COLO829 (cell line): ENCODE measurements around the gene RAD51AP2.
A peak's percentile ranks its signal among the peaks of the same experiment; 100 is the strongest.
"Not testable (repeated sequence)": the region's sequence is repeated elsewhere in the genome, so short reads cannot be mapped to it uniquely, and the experiment has no call there.

Experiments used
- DNase-seq: peaks from one replicate; pipeline ENCODE4 v3.0.0; 2012; ENCODE audit warnings: low spot score

The RAD51AP2 gene

DNA sequence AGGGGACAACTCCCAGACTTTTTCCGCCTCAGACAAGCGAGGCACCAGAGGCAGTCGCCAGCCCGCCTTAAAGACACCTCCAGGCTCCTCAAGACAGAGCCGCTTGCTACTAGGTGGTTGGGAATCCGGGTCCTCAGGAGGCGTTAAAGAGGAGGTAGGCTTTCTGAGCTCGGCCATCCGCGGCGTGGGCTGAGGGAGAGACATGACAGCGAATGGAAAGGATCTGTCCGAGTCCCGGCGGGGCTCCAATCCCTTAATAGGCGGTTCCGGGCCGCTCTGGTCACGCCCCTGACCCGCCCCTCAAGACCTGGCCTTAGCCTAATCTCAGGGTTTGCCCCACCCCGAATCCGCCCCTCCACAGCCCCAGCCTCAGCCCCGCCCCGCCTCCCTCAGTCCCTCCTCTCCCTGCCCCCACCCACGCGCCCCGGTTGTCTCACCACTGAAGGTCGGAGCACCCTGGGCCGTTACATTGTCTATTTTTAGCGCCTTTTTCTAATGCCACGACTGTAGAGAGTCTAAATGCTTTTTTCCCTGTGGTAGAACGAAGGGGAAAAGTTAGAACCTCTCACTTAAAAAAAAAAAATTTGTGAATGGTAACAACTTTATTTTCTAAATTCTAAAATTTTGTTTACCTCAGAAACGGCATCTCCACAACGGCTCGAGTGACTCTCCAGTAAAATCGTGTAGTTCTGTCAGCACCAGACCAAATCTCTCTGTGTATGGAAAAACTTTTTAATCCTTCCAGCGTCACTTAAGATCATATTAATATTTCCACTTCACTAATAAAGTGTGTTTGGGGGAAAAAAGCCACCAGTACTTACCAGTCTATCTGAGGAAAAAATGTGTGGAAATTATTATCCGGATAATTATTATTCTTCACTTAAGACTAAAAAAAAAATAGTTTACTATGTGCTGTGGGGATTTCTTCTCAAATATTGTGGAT is at the start of gene RAD51AP2:
TSS of gene RAD51AP2 (minus strand) at position 229 of the 943 bp plus-strand sequence. CDS start at position 204, 25 bp downstream.
- DNase-seq, result peak; percentile 60

DNA sequence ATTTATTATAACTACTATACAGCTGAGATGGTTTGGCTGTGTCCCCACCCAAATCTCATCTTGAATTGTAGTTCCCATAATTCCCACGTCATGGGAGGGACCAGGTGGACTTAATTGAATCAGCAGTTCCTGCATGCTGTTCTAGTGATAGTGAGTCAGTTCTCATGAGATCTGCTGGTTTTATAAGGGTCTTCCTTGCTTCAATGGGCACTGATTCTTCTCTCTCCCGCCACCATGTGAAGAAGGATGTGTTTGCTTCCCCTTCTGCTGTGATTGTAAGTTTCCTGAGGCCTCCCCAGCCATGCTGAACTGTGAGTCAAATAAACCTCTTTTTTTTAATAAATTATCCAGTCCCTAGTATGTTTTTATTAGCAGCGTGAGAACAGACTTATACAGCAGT is 47.5 kb upstream of the RAD51AP2 start:
- DNase-seq, result not testable (repeated sequence)

DNA sequence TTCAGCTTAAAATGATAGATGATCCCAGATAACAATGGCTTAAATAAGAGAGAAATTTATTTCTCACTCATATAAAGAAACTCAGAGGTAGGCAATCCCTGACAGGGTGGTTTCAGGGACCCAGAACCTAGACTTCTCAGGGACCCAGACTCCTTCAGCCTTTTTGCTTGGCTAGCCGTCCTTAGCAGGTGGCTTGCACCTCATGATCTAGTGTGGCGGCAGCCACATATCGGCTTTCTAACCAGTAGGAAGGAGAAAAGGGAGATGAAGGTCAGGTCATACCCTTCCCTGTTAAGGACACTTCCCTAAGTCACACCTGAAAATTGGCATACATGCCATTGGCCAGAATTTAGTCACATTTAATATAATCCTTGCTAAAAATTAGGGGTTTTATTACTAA is 40.6 kb upstream of the RAD51AP2 start:
- no peak for DNase-seq

DNA sequence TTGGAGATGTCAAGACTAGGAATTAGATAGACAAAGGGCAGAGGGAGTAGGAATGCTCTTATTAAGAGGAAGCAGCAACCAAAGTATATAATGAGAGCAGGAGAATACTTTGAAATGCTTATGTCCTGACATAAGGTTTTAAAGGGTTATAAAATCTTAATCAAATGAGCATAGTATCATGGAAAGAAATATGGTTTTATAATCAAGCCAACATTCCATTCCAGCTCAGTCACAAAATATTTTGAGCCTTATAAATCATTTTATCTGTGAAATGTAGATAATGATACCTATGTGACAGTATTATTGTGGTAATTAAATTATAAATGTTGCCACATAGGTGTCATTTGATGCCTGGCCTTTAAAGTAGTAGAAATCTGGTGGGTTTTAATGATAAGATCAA is 39.8 kb upstream of the RAD51AP2 start:
- no peak for DNase-seq

DNA sequence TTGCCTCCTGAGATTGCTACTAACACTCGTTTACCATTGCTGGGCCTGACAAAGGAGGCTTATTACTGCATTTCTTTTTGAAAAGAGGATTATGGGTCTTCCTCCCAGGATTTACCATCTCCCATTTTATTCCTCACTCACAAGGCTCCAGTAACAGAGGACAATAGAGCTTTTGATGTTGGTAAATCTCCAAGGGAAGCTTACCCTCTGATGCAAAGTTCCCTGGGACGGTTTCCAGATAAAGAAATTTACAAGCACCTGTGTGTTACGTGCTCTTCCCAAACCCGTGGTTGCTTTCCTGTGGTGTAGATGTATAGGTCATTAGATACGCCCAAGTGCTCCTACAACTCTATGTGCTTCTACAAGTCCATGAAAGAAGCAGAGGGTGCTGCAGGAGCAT is 39.4 kb upstream of the RAD51AP2 start:
- DNase-seq, result no peak

DNA sequence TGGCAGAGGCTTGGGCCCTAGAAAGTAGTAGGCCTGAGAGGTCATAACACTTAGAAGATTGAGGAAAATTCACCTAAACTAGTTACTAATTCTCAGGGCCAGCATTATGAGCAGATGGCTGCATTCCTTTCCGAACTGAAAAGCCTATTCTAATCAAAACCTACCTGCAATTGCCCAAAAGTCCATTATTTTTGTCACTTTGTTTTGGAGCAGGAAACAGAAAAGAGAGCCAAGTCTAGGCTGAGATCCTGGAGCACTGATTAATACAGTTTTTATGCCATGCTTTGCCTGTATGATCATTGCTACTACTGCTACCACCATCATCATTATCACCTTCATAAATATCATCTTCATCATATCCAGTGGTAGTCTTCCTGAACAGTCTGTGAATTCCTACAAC is 36.9 kb upstream of the RAD51AP2 start:
- DNase-seq, result no peak

DNA sequence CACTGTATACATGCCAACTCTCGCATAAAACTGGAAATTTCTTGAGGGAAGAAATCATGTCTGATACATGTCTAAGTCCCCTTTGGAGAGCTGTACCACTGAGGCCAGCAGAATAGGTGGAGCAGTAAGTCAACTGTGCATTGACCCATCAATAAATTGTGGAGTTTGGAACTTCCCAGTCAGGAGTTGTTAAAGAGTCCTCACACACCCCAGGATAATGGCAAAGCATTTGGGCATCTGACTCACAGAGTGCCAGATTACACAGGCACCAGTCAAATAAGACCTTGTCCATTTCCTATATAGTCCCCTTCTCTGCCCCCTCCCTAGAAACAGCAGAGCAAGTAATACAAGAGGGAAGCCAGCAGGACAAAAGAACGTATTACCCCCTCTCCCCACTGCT is 32.7 kb upstream of the RAD51AP2 start:
- no peak for DNase-seq

DNA sequence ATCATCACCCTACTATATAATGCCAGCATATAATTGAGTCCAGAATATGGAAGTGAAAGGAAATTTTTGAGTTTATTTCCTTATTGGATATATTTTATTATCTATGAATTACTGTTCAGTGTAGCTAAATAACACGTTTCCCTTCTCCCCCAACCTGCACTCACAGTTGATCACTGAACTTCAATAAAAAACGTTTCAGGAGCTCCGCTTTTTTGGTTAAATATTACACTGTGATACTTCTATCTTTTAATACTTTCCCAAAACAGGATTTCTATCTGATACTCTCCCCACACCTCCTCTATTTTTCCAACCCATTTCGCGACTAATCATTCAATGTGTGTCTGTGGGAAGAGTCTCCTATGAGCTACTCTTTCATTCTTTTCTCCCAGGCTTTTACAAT is 29.5 kb upstream of the RAD51AP2 start:
- no peak for DNase-seq

DNA sequence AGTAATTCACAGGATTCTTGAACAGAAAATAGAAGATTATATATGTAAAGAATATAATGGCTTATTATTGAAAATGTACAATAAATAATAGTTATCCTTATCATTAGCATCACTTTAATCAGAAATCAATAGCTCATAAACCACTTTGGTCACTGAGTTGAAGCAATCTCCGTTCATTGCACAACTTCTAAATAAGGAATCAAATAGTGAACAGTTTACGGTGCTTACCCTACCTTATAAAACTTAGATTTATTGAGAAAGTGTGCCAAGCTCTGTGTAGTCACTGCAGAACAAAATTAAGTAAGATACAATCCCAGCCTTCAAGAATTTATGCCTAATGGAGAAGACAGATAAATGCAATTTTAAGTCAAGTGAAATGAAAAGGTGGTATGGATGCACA is 29.0 kb upstream of the RAD51AP2 start:
- DNase-seq, result no peak

DNA sequence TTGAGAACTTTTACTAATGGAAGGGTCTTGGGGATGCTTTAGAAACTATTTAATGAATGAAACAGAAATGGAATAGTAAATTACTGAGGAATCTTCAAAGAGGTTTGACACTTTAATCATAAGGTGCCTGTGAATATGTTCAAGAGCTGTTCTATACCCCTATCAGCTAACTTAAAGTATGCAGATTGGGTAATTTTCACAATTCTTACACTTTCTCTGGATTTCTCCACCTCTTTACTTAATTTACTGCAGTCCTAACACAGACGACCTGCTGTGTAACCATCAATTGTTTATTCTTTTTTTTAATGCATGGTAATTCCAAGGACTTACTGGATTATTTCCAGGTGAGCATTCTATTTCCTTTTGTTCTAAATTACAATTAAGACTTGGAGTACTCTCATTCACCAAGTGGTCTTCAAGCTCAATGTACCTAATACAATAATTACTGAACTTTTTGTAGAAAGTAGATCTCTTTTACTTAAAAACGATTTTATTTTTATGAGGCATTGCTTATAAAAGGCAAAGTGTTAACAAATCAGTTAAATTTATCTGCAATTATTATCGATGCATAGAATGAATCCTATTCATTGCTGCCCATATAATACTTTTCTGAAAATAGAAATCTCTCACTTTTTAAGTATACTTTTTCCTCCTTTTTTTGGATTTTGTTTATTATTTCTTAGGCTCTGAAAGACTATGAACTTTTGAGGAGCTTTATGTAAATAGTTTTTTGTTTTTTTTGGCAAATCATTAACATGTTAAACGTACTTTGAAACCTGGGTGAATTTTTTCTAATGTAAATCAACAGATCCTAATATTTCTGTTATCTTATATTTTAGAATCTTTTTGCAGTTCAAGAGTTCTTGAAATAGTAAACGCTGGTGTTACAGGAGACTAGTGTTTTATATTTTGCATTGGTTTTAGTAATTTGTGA is 27.7 kb upstream of the RAD51AP2 start:
- DNase-seq, result no peak

DNA sequence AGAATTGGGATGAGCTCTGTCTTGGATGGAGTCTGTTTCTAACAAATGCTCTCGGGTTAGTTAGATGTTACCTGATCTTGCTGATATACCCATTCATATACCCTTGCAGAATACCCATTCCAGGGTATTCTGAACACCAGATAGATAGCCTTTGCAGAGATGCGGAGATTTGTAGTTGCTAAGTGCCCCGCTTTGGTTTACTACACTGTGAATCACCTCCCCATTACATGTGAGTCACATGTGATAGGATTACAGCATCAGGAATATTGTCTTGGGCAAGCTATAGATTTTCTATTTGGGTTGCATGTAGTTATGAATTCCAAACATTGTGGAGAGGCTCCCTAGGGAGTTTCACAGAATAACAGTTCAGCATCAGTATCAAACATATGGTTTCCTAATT is 26.0 kb upstream of the RAD51AP2 start:
- no peak for DNase-seq

DNA sequence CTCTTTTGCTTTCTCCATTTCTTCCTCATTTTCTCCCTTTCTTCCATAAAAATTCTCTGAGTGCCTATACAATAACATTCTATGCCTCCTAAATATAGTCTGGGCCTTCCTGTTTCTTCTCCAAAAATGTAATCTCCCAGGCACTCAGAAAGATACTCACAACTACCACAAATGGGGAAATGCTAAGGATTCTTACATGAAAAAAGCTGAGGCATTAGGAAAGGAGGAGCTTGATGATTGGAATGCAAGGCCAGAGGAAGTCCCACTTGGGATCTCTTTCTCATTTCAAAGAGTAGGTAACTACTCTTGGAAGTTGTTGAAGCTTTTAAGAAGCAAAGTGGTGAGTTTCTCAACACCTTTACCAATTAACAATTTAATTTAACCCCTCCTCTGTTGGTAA is 25.6 kb upstream of the RAD51AP2 start:
- DNase-seq, result no peak

DNA sequence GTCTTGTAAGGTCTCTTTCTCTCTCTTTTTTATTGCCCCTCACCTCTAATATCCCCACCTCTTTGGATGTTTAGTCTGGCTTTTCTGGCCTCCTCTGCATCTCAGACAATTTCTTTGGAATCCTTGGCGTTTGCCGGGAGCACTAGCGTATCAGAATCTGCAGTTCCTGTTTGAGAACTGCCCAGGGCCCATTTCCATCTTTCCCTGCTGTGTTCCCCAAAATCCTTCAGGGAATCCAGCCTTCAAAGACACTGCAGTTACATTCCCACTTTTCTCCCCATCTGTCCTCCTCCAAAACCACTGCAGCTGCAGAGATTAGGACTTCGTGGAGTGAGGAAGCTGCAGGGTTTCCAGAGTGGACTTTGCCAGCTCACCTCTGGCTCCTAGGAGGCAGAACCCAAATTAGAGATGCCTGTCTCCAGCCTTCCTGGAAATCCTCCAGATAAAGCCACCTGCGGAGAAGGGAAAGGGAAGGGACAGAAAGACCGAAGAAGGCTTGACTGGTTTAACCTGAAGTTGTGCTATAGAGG is 25.0 kb upstream of the RAD51AP2 start:
- DNase-seq, result no peak

DNA sequence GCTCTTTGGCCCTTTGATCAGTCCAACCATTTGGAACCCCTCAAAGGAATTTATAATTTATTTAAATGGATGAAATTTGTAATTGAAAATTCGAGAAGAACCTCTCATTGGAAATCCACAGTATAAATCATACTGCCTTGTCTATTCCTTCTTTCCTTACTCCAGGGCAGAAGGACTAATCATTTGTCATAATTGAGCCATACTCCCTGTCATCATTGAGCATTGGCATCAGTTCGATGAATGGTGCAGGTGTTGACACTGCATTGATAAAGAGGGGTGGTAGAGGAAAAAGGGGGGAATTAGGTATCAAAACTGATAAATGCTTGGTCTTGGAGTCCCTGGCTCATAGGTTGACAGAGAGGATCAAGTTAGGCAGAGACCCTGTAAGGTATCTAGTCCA is 24.2 kb upstream of the RAD51AP2 start:
- no peak for DNase-seq

DNA sequence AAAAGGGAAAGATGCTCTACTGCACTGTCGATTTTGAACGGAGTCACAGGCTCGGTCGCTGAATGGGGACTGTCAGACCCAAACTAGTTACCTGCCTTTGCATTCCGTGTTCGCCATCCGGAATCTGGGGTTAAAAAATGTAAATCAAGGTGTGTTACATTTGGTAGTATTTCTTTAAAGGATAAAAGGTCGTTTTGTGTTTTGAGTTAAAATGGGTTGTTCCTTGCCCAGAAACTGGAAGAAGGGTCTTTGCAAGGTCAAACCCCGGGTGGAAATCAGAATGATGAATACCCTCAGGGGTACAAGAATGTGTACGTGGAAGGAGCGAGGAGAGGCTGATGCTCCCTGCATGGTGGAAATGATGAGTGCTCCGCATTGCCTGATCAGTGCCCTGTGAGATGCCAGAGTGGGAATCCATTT is 23.3 kb upstream of the RAD51AP2 start:
- no peak for DNase-seq

DNA sequence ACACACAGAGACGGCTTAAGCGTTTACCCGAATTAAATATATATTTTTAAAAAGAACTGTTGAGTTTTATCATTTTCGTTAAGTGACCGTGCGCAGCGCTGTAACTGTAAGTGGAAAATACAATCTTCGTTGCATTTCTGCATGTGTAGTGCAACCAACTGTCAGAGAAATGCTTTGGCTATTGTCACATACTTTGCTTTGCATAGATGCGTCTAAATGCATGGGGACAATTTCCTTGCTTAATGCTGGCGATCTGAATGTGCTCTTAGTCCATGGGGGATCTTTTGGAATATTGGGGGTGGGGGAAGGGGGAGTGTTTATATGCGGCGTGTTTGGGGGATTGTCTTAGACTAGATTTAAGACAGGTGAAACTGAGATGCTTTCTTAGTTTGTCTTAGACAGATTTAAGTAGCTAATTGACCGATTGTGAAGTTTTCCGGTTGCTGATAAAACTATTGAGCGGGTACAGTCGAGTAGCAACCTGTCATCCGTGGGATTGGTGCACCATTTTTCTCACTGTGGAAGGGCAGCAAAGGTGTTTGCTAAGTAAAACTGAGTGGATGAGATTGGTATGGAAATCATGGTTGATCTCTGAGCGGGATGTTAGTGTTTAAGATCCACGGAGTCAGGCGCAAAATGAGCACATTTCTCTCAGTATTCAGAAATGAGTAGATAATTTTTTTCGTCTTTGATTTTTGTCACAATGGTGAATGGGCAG is 22.7 kb upstream of the RAD51AP2 start:
- no peak for DNase-seq

DNA sequence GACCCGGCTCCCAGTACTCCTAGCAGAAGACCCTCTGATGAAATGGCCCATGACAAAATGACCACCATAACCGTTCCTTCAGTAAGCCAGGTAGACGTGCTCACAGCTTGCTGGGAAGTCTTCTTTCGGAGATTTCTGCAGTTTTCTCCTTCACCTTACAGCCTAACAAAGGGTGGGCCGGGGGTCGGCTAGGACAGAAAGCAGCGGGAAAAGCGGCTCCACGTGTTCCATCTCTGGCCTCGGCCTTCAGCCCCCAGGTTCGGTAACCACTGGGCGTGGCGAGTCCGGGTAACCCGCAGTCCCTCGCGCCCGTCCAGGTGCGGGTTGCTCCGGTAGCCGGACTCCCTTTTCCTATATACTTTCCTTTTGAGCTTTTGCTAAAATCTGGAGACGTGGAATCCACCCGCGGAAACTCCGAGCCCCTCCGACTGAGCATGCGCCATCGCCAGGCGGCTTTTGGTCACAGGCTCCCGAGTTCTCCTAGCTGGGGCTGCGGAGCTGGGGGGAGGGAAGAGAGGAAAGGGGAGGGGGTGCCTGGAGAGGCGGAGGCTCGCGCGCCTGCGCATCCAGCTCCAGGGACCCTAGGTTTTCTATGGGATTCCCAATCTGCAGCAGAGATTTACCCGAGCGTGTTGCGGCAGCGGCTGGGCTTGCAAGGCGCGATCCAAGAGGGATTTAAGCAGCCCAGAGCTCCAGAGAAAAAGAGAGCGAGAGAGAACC is 22.0 kb upstream of the RAD51AP2 start, which contains the start of gene VSNL1:
TSS of gene VSNL1 (plus strand) at position 604 of the 720 bp plus-strand sequence. CDS start 51,379 bp downstream, outside the sequence.
- DNase-seq, result no peak

DNA sequence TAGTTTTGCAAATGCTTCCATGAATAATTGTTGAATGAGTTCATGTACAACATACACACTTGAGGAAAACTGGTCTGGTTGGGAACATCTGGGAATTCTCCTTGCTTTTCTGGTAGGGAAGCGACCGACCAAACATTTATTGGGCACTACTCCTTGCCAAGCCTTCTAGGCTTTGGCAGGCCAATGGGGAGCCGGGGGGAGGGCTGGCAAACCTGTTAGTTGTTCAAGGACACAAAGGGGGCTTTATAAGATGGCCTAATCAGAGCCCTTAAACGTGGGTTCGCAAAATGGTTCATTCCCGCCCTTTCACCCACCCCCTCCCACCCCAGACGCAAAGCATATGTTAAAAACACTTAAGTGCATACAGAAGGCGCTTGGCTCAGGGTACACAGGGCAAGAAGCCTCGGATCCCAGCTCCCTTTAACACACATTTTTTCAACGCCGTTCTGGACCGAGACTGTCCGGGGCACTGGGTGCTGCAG is 21.4 kb upstream of the RAD51AP2 start:
- no peak for DNase-seq

DNA sequence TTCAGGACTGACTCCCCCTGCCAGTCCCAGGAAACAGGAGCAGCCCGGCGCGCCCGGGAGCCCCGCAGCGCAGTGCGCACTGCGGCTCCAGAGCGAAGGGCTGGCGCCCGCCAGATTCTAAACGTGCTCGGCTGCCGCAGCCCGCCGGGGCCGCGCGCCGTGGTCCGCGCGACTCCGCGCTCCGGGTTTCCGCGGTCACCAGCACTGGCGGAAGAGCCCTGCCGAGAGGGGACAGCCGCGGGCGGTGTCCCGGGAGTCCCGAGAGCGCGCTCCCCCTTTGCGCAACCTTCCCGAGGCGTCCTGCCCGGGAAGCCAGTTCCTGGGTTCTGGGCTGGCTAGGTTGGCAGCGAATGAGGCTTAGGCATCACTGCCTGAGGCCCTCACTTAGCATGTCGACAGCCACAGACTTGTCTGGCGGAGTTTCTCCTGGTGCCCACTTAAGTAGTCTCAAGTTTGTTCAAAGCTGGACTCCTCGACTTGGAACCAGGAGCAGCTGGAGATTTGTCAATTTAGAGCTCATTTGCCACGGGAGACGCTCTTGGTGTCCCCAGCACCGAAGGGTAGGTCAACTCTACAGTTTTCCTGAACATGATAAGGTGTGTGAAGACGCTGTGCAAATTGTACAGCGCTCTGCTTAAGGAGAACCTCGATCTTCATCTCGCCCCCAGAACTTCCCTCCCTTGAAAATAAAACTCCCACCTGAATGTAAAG is 20.8 kb upstream of the RAD51AP2 start:
- DNase-seq, result no peak
